ENCODE measurements around the gene PHC3.
"Not testable (repeated sequence)": the region's sequence is repeated elsewhere in the genome, so short reads cannot be mapped to it uniquely, and the experiment has no call there.

PHC3 gene

GRCh38 chr3:170128259-170128976 is 53.1 kb downstream of the PHC3 start:
- peak; percentile 61 for DNase-seq

- peak; percentile 53 for DNase-seq
Measured at GRCh38 chr3:170117134-170117533, 64.4 kb downstream of the PHC3 start.

GRCh38 chr3:170114165-170114564 is 67.4 kb downstream of the PHC3 start:
- not testable (repeated sequence) for DNase-seq

- no peak for DNase-seq
Measured at GRCh38 chr3:170111147-170111771, 70.3 kb downstream of the PHC3 start.

- no peak for DNase-seq
Measured at GRCh38 chr3:170109579-170110293, 71.8 kb downstream of the PHC3 start.

GRCh38 chr3:170108955-170109354 is 72.6 kb downstream of the PHC3 start:
- no peak for DNase-seq

GRCh38 chr3:170107941-170108340 is 73.6 kb downstream of the PHC3 start:
- no peak for DNase-seq

- DNase-seq: no peak
Measured at GRCh38 chr3:170102431-170102830, 79.1 kb downstream of the PHC3 start.

GRCh38 chr3:170100944-170101343 is 80.6 kb downstream of the PHC3 start:
- DNase-seq: no peak

GRCh38 chr3:170098753-170099152 is 82.8 kb downstream of the PHC3 start:
- no peak for DNase-seq

GRCh38 chr3:170096342-170096741 is 85.2 kb downstream of the PHC3 start:
- DNase-seq: no peak

GRCh38 chr3:170095771-170096170 is 85.8 kb downstream of the PHC3 start:
- no peak for DNase-seq

GRCh38 chr3:170092907-170093306 is 88.6 kb downstream of the PHC3 start:
- DNase-seq: no peak

- no peak for DNase-seq
Measured at GRCh38 chr3:170090601-170090981, 90.9 kb downstream of the PHC3 start.

- DNase-seq: no peak
Measured at GRCh38 chr3:170089862-170090600, 91.5 kb downstream of the PHC3 start.

GRCh38 chr3:170085396-170085795 is 96.1 kb downstream of the PHC3 start:
- DNase-seq: no peak

- no peak for DNase-seq
Measured at GRCh38 chr3:170083343-170083742, 98.2 kb downstream of the PHC3 start.

GRCh38 chr3:170081079-170081741 is 100.3 kb downstream of the PHC3 start:
- no peak for DNase-seq

- DNase-seq: no peak
Measured at GRCh38 chr3:170080605-170081004, 100.9 kb downstream of the PHC3 start.

- DNase-seq: no peak
Measured at GRCh38 chr3:170079536-170080165, 101.9 kb downstream of the PHC3 start.

GRCh38 chr3:170078620-170079281 is 102.8 kb downstream of the PHC3 start:
- peak; percentile 45 for DNase-seq

GRCh38 chr3:170077361-170077760 is 104.2 kb downstream of the PHC3 start:
- DNase-seq: no peak

Data from NCI-H82 (cell line).